Smooth muscle cell (in vitro differentiated cells): Measurements from ENCODE around the gene NAT8. TPM values are rescaled to one million over a fixed set of nuclear protein-coding genes. Genes with fewer than 3 reads are reported as not detected.
"Not testable (repeated sequence)": the region's sequence is repeated elsewhere in the genome, so short reads cannot be mapped to it uniquely, and the experiment has no call there.

ENCODE experiments used
- DNase-seq: peaks from one replicate; lab custom pipeline; 2025; ENCODE audit not compliant: unreplicated experiment; lab: John Stamatoyannopoulos, UW
- H2AFZ ChIP-seq: fragments of 200-600 bp; sonication (generic); 2 replicates; pipeline ENCODE4 v1.6.0; 2016; ENCODE audit warnings: antibody characterized with exemption, low read depth, mild to moderate bottlenecking
- H3F3A ChIP-seq: fragments of 200-600 bp; sonication (generic); 2 replicates; pipeline ENCODE4 v1.6.0; 2017; ENCODE audit warnings: antibody characterized with exemption, low read depth
- H3K27ac ChIP-seq: fragments of 200-600 bp; sonication (generic); 2 replicates; pipeline ENCODE4 v1.5.1; 2016; ENCODE audit warnings: low read depth, mild to moderate bottlenecking
- H3K27me3 ChIP-seq: fragments of 200-600 bp; sonication (generic); 2 replicates; pipeline ENCODE4 v1.6.1; 2016; ENCODE audit warnings: low read depth, mild to moderate bottlenecking
- H3K36me3 ChIP-seq: fragments of 200-600 bp; sonication (generic); 2 replicates; pipeline ENCODE4 v1.5.1; 2016; ENCODE audit warnings: low read depth
- H3K4me1 ChIP-seq: fragments of 200-600 bp; sonication (generic); 2 replicates; pipeline ENCODE4 v1.5.1; 2016; ENCODE audit warnings: low read depth
- H3K4me2 ChIP-seq: fragments of 200-600 bp; sonication (generic); 2 replicates; pipeline ENCODE4 v1.6.0; 2016; ENCODE audit warnings: mild to moderate bottlenecking
- H3K4me3 ChIP-seq: fragments of 200-600 bp; sonication (generic); 2 replicates; pipeline ENCODE4 v1.5.1; 2016; ENCODE audit warnings: mild to moderate bottlenecking
- H3K79me2 ChIP-seq: fragments of 200-600 bp; sonication (generic); 2 replicates; pipeline ENCODE4 v1.6.0; 2016; ENCODE audit warnings: low read depth, mild to moderate bottlenecking
- H3K9ac ChIP-seq: fragments of 200-600 bp; sonication (generic); 2 replicates; pipeline ENCODE4 v1.6.0; 2016; ENCODE audit warnings: low read depth
- H3K9me3 ChIP-seq: fragments of 200-600 bp; sonication (generic); replicated peaks from 2 replicates; pipeline ENCODE4 v1.5.1; 2016; ENCODE audit warnings: low read depth
- H4K20me1 ChIP-seq: fragments of 200-600 bp; sonication (generic); 2 replicates; pipeline ENCODE4 v1.6.0; 2016; ENCODE audit warnings: low read depth
- WGBS: methylation state at CpG from one replicate; pipeline ENCODE4 v1.1.7; 2016; ENCODE audit warnings: low lambda C conversion rate; 5-methylcytosine and 5-hydroxymethylcytosine counted together
- polyA plus RNA-seq: library from polyadenylated mRNA; unstranded; fragments of >200 nt; fragmentation: Nextera tagmentation; extraction: Ambion mirVana; gene quantifications from 2 replicates; pipeline ENCODE4 v1.2.1, GENCODE V29; 2016
- total RNA-seq: library from RNA; depleted of rRNA; stranded (reverse); fragments of >200 nt; gene quantifications from 2 replicates; pipeline ENCODE4 v1.2.3, GENCODE V29; 2014
- TF ChIP-seq, protein P1 (sequence below): fragments of 200-600 bp; sonication (generic); IDR thresholded peaks from 2 replicates; pipeline ENCODE4 v1.5.1; 2017; ENCODE audit warnings: borderline replicate concordance, mild to moderate bottlenecking, antibody characterized with exemption; ENCODE audit not compliant: insufficient read depth, poor library complexity, severe bottlenecking

Gene NAT8
- total and polyA plus RNA-seq, 2 experiments from 2014 or later, result not detected

DNA sequence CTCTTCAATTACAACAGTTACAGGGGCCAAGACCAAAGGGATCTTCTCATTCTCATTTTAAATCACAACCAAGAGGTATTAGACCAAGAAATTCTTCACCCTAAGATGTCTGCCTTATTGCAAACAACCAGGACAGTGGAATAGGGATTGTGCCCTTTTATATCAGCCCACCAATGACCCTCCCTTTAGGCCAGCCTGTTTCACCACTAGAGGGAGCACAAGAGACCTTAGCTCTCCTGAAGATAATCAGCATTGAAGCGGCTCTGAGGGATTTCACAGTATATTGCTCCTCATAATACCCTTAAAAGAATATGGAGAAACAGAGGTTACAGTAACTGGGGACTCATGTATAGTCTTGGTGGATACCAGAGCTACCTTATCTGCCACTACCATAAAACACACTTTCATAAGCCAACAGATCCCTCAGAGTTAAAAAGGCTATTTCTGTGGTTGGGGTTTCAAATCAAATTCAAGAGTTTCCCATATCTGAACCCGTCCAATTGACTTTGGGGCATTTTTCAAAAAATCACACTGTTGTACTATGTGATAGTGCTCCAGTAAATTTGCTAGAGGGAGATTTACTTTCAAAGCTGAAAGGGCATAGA is 11.5 kb downstream of the NAT8 start:
- H3K79me2 ChIP-seq, H3K4me2 ChIP-seq, H3K9ac ChIP-seq, DNase-seq, H3K4me1 ChIP-seq, H3K27ac ChIP-seq, H3K27me3 ChIP-seq, H3F3A ChIP-seq, H4K20me1 ChIP-seq, H3K4me3 ChIP-seq, H2AFZ ChIP-seq, H3K36me3 ChIP-seq, H3K9me3 ChIP-seq: not testable (repeated sequence)
- TF ChIP-seq, protein P1, sequence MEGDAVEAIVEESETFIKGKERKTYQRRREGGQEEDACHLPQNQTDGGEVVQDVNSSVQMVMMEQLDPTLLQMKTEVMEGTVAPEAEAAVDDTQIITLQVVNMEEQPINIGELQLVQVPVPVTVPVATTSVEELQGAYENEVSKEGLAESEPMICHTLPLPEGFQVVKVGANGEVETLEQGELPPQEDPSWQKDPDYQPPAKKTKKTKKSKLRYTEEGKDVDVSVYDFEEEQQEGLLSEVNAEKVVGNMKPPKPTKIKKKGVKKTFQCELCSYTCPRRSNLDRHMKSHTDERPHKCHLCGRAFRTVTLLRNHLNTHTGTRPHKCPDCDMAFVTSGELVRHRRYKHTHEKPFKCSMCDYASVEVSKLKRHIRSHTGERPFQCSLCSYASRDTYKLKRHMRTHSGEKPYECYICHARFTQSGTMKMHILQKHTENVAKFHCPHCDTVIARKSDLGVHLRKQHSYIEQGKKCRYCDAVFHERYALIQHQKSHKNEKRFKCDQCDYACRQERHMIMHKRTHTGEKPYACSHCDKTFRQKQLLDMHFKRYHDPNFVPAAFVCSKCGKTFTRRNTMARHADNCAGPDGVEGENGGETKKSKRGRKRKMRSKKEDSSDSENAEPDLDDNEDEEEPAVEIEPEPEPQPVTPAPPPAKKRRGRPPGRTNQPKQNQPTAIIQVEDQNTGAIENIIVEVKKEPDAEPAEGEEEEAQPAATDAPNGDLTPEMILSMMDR, result peak; percentile 60
- WGBS, result 37% methylated on average over 2 of the region's 2 CpGs

DNA sequence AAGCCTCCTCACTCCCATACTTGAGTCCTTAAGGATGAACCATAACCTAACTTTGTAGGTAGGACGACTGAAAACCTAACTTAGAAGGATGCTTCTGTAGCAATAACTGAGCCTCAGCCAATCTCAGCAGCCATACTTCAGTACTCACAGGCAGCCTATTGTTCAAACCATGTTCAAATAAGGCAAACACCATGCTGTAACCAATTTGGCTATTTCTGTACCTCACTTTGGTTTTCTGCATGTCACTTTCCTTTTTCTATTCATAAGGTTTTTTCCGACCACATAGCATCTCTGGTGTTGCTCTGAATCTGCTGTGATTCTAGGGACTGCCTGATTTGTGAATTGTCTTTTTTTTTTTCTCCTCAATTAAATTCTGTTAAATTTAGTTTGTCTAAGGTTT is 13.7 kb downstream of the NAT8 start:
- not testable (repeated sequence) for H3K27me3 ChIP-seq, H3K27ac ChIP-seq, H3K79me2 ChIP-seq, H3K4me2 ChIP-seq, H4K20me1 ChIP-seq, H3F3A ChIP-seq, H3K9ac ChIP-seq, H3K9me3 ChIP-seq, H2AFZ ChIP-seq, DNase-seq, H3K4me1 ChIP-seq, H3K4me3 ChIP-seq, H3K36me3 ChIP-seq
- 73% methylated on average over 2 of the region's 2 CpGs for WGBS

DNA sequence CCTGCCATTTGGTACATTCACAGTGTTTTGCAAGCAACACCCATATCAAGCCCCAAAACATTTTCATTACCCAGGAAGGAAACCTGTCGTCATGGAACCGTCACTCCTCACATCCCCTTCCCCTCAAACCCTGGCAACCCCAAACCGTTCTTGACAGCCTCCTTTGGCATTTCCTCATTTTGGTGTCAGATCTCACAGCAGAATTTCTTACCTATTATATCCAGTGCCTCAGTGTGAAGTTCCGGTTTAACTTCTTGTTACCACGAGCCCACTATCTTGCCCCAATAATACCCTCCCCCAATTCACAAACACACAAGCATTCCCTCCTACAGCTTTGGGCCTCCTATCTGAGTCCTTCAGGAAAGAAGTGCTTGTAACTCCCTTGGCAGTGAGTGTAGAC is 16.0 kb downstream of the NAT8 start:
- not testable (repeated sequence) for H3K27ac ChIP-seq, H3K36me3 ChIP-seq, H3K9me3 ChIP-seq, H3K27me3 ChIP-seq, H3K4me3 ChIP-seq, H2AFZ ChIP-seq, DNase-seq, H3K4me1 ChIP-seq, H3K79me2 ChIP-seq, H3K9ac ChIP-seq, H3F3A ChIP-seq, H3K4me2 ChIP-seq, H4K20me1 ChIP-seq
- WGBS, result 84% methylated on average over 4 of the region's 5 CpGs

DNA sequence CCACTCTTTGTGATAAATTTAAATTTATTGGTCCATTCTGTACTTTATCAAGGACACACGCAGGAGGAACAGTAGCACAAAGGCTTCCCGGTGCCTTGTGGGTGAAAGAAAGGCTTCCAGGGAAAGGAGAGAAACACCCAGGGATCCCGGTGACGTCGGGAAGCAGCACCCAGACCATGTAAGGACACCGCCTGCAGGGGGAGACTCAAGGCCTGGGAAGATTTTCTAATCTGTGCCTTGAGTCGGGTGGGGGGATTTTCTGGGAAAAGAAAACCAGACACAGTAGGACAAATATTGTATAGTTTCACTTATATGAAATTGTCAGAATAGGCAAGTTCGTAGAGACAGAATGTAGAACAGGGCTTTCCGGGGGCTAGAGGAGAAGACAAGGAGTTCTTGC is 17.6 kb downstream of the NAT8 start:
- not testable (repeated sequence) for H3K79me2 ChIP-seq, H3K4me3 ChIP-seq, DNase-seq, H2AFZ ChIP-seq, H3F3A ChIP-seq, H3K4me1 ChIP-seq, H3K27me3 ChIP-seq, H3K9ac ChIP-seq, H3K4me2 ChIP-seq, H3K27ac ChIP-seq, H4K20me1 ChIP-seq, H3K36me3 ChIP-seq, H3K9me3 ChIP-seq
- WGBS, result 54% methylated on average over 6 of the region's 9 CpGs

DNA sequence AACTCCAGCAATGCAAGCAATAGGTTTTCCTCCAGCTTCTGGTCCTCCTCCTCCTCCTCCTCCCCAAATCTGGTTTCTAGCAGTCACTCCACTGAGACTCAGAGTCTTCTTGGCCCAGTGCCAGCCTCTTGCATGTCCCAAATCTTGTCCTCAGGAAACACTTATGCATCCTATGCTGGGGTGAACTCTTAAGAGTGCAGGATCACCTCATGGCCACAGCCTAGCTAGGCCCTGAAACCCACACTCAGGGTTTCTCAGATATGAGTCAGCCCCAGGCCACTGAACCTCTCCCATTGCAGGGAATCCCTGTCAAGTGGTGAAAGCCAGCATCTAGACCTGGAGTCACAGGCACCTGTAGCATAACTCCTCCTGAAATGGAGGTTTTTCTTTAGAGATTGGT is 18.2 kb downstream of the NAT8 start:
- H3K79me2 ChIP-seq, H3K9me3 ChIP-seq, H2AFZ ChIP-seq, H3K4me2 ChIP-seq, H3K9ac ChIP-seq, H3K4me3 ChIP-seq, H3K27me3 ChIP-seq, H3K36me3 ChIP-seq, H3K4me1 ChIP-seq, H3F3A ChIP-seq, DNase-seq, H4K20me1 ChIP-seq, H3K27ac ChIP-seq: not testable (repeated sequence)

DNA sequence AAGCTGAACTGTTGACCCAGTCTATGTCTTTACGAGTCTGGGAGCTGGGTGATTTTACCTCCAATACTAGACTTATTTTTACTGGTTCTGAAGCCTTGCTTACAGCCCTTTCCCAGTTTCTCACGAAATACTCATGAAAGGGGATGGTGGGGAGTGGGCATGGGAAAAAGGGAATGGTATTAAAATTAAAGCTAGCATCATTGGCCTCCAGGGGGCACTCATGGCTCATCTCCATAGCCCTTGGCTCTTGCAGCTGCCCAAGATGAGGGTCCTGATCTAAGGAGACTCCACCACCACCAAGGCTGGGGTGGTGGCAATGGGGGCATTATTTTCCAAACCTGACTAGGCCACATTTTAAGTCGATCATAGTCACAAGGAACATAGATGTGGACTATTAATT is 22.3 kb downstream of the NAT8 start:
- H3F3A ChIP-seq, H3K4me2 ChIP-seq, H3K9me3 ChIP-seq, H3K27ac ChIP-seq, H3K4me3 ChIP-seq, DNase-seq, H4K20me1 ChIP-seq, H3K27me3 ChIP-seq, H3K36me3 ChIP-seq, H3K9ac ChIP-seq, H2AFZ ChIP-seq, H3K4me1 ChIP-seq, H3K79me2 ChIP-seq: not testable (repeated sequence)
- WGBS, result 80% methylated on average over 3 of the region's 3 CpGs
